GM19238 (cell line): Measurements from ENCODE around the gene GJA3.
"Not testable (repeated sequence)": the region's sequence is repeated elsewhere in the genome, so short reads cannot be mapped to it uniquely, and the experiment has no call there.

Experiments
- DNase-seq: peaks from one replicate; pipeline ENCODE4 v3.0.0; 2011; ENCODE audit warnings: low spot score; ENCODE audit not compliant: insufficient read length

The GJA3 gene

DNA sequence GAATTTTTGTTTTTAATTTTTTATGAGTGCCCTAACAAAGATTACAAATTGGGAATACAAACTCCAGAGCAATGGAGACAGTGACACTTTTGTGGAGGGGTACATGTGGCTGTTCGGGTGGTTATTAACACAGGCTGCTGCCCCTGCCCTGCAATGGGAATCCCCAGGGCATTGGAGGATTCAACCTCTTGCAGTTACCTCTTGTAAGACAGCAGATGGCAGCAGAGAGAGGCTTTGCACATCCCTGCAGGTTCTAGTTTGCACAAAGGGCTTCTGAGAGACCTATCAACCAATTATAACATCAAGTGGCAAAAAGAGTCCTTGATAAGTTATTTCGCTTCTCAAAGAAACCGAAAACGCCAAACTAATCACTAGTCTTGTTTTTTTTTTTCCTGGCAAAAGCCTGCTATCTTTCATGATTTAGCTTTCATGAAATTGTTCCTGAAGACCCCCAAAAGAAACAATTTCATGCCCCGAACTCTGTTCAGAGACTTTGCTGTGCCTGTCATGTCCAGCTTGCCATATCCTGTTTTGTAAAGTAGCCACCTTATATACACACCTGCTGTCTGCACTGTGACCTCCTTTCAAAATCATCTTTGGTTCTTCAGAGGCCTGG, 21.5 kb upstream of the GJA3 start:
- peak; percentile 77 for DNase-seq

DNA sequence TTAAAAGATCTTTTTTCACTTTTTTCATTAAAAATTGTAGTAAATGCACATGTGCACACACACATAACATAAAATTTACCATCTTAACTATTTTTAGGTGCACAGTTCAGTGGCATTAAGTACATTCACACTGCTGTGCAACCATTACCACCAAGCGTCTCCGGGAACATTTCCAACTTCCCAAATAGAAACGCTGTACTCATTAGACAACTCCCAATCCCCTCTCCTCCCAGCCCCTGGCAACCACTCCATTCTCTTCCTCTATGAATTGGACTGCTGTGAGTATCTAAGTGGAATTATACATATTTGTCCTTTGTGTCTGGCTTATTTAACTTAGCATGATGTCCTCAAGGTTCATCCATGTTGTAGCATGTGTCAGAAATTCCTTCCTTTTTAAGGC, 20.3 kb upstream of the GJA3 start:
- no peak for DNase-seq

DNA sequence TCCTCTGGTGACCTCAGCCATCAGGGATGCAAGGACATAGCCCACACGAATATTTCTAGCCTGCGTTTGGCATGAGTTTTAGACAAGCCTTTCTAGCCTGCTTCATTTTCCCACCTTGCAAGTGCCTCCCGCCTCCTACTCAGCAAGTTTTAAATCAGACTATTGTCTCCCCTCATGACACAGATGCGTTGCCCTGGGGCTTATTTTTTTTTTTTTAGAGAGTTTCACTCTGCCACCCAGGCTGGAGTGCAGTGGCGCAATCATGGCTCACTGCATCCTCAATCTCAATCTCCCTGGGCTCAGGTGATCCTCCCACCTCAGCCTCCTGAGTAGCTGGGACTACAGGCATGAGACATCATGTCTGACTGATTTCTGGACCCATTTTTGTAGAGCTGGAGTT, 17.3 kb upstream of the GJA3 start:
- no peak for DNase-seq

DNA sequence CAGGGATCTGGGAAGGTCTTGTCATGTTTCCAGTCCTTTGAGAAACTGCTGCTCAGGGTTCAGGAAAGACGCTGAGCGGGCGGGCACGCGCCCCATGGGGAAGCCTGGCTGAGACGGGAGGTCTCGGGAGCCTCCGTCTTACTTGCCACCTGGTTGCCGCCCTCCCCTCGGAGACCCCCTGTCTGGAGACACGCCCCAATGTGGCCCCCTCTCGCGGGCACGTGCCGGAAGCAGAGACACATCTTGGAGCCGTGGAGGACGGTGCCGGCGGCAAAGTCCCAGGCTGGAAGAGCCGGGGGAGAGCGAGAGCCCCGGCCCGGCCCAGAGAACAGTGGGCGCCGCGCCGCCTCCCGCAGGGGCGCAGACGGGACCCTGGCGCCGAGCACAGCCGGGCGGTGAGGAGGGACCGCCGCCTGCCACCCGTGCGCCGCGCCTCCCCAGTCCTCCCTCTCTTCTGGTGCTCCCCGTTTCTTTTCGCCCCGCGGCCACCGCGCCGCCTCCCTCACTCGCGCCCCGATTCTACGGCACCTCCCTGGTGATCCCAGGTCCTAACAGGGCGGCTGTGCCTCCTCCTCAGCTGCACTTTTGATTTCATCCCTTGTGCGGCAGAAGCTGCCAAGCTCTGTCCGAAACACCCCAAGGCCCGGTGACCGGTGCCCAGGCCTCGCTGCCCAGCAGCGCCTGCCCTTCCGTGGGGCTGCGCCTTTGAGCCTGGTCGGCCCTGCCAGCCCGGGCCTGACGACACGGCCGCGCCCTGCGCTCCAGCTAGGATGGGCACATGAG, 16.4 kb upstream of the GJA3 start:
- no peak for DNase-seq

DNA sequence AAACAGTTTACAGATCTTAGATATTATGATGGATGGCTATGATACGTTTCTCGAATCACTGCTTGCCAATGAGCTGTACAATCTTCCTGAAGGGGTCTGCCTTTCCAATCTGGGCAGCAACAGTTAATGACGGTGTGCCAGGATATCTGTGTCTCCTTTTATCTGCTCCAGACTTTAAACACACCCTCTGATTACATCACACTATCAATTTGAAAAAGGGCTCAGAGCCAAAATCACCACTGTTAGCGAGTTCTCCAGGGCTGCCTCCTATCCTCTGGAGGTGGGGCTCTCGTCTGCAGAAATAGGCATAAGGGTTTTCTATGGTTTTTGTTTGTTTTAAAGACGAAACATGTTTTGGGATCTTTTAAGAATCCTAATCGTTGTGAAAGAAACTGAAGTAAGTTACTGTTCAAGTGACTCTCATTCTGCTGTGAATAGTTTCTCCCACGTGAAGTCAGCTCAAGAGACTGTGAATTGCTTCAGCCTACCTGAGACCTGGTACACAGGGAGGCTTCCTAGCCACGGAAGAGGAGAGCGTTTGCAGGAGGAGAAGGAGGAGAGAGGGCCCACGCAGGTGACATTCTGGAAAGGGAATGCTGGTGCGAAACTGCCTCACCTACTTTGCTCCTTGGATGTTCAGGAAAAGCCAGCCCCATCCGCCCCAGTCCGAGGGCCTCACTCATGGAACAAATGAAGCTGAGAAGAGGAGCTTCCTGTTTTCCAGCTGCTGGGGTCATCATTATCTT, 15.2 kb upstream of the GJA3 start:
- DNase-seq, result no peak

DNA sequence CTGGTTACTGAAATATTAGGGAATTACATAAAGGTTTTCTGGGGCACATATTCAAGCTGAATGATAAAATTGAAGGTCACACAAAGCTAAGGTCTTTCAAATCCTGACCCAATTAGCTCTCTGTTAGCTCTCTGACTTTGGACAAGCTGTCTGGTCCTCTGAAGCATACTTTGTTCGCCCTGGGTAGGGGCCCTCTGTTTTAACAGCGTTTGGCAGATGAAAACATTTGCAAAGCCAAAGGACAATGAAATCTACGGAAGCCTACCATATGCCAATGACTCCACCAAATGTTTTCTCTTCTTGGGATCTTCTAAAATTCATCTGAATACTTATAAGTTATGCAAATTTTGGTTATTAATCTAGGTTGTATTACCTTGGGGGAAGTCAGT, 14.5 kb upstream of the GJA3 start:
- no peak for DNase-seq

DNA sequence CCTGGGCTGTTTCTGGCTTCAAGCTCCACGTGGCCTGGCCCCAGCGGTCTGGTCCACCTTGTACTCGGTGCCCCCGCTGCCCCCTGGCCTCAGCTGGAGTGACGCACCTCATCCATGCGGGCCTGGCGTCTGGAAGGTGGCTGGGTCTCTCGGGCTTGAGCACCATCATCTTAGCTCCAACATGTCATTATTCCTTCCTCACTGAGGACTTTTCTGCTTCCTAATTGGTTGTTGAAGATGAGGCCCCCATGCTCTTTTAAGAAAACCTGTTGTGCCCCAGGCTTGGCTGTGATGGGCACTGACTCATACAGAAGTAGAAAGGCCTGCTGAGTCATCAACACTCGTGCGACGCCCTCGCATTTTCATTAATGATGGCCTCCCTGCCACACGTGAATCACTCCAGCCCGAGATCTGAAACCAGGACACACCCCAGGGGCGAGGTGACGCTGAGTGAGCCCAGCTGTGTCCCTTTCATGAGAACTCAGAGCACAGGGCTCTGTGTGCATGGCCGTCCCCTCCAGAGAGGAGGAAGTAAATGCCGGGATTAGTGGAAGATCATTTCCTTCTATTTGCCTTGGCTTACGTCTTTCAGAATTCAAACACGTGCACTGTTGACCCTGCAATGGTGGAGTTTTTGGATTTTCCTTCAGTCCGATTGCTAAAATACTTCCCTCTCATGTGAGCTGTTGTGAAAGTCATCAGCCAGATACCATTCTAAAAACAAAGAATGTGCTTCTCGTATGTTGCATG, 14.0 kb upstream of the GJA3 start:
- no peak for DNase-seq

DNA sequence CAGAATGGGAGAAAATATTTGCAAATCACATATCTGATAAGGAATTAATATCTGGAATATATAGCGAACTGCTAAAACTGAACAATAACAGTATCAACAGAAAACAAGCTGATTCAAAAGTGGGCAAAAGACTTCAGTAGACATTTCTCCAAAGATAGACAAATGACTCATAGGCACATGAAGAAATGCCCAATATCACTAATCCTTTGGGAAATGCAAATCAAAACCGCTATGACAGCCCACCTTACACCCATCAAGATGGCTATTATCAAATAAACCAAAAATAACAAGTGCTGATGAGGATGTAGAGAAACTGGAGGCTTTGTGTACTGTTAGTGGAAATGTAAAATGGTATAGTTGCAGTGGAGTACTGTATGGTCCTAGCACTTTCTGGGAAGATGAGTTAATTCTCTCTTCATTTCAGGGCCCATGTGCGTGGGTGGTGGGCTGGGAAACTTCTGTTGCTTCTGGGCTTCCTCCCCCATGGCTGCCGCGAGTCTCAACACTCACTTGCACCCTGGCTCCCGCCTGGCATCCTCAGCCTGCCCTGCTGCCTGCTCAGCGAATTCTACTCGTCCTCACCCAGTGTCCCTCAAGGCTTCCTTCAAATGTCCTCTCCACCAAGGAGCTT, 12.4 kb upstream of the GJA3 start:
- DNase-seq, result no peak

DNA sequence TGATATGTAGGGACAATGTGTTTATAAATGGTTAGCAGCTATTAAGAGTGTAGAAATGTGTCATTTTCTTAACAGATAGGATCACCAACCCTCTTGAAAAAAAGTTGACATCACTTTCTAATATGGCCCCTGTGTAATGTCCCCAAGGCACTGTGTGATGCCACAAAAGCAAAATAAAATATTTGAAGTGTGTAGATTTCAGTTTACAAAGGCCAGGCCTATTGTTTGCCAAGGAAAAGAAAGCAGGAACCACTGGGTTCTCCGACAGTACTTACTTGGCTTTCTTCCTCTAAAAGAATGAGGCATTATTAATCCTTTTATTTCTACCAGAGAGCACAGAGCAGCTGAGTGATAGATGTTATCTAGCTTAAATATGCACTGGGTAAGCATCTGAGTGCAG, 10.5 kb upstream of the GJA3 start:
- DNase-seq, result no peak

DNA sequence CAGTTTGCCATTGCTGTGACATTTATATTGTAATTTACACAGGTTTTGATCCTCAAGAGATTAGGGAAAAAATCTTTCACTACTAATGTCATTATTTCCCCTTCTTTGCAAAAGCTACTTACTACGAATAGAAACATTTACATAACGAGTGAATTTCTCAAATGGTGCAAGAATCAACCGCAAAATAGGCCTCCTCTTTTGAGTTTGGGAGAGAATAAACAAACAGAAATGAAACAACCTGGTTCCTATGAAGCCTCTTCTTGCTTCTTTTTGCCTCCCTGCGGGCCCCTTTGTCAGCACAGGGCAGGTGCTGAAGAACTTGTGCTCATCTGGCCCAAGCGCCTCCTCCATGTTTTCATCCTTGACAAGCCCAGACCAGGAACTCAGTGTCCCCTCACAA, 10.1 kb upstream of the GJA3 start:
- DNase-seq, result no peak

DNA sequence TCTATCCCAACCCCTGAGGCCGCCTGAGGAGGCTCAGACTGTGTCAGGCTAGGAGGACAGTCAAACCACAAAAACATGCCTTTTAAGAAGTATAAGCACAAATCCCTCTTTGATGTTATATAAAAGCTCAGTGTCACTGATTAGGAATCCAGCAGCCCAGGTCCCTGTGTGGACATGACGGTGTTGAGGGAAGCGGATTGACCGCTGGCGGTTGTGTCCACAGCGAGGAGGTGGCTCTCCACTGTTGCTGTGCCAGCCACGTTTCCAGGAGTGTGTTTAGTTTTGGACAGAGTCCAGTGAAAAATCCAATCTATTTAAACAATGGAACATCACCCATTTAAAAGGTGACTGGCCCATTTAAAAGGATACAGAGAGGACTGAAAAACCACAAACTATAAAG, 7.5 kb upstream of the GJA3 start:
- no peak for DNase-seq

DNA sequence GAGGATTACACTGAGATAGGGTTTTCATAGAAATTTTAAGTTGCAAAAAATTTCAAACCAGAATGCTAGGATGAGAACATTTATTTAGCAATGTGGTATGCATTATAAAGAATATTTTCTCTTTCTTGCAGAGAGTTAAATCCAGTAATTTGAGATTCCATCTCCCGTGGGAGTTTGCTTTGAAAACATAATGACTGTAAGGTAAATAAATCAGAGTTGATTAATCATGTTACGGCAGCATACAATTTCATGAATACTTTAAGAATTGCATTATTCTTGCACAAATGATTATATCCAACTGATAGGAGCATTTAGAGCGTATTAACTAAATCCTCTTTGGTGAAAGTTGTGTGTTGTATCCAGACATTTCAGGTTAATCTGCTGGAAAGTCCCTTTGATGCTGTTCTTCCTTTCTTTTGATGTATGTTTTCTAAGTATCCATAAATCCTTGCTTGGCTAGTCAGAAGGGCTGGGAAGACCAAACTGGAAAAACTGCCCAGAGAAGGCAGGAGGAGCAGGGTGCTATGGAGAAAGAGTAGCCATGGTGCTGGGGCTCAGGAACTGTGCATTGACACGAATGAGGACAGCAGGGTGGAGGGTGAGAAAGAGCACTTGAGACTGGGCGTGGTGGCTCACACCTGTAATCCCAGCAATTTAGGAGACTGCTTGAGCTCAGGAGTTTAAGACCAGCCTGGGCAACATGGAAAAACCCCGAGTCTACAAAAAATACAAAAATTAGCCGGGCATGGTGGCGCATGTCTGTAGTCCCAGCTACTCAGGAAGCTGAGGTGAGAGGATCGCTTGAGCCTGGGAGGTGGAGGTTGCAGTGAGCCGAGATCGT, 4.8 kb upstream of the GJA3 start:
- no peak for DNase-seq

DNA sequence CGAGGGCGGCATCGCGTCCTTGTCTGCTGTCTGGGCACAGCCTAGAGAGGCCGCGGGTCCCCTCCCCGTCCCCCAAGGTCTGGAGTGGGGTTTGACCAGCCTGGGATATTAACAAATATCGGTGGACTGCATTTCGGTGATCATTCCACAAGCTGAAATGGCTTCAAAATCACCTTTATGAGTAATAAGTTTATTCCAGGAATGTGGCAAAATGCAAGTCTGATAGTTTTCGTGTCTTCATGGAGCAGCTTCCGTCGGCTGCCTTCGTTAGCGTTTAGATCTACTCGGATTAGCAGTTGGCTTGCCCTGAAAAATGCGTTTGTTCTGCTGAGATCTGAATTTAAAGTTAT, 1.1 kb upstream of the GJA3 start:
- DNase-seq, result no peak

DNA sequence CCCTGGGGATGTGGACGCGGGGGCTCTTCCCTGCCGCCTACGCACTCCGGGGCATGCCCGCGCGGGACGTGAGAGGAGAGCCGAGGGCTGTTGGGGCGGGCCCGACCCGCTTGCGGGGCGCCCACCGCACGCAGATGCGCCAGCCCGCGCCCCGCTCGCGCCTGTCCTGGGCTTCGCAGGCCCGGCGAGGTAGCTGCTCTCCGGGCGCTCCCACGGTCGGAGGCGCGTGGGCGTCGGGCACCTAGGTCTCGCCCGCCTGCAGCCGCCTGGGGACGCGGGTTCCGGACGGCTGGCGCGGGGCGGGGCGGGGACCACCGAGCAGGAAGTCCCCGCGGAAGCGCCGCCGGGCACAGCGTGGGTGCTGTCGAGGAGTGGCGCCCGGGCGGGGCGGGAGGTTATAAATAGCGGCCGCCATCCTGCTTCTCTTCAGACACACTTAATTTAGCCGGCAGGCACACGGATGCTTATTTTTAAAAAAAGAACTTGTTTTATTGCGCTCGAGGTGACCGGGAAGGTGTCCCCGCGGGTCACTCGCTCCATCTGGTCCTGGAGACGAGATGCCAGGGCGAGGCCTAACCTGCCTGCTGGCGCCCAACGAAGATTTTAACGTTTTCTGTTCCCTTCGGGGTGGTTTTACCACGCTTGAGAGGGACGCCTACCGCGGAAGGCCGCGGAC, 561 bp upstream of the GJA3 start:
- no peak for DNase-seq

DNA sequence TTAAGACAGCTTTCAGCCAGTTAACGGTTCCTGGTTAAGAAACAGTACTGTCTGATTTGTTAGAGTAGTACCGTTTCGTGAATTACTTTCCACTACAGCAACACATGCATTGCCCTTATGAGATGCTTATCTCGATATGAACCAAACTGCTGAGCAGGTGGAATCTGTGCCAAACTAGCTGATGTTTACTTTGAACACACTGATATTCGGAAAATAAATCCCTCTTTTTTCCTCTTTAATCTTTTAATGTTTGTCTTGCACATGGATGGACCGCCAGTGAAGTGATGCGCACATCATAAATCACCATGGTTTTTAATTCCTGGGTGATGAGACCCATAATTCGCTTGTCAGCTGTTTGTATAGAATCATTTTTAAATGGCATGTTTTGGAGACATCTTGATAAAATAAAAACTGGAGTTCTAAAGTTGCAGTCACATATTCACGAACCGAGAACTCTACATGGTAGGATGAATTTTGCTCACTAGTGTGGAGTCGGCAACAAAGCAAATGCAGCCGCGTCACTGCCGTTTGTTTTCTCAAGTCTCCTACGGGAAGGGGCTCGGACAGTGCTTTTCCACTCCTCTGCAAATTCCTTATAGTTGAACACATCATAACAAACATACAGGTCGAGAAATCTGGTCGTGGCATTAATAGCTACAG, 1.1 kb downstream of the GJA3 start:
- DNase-seq, result no peak

DNA sequence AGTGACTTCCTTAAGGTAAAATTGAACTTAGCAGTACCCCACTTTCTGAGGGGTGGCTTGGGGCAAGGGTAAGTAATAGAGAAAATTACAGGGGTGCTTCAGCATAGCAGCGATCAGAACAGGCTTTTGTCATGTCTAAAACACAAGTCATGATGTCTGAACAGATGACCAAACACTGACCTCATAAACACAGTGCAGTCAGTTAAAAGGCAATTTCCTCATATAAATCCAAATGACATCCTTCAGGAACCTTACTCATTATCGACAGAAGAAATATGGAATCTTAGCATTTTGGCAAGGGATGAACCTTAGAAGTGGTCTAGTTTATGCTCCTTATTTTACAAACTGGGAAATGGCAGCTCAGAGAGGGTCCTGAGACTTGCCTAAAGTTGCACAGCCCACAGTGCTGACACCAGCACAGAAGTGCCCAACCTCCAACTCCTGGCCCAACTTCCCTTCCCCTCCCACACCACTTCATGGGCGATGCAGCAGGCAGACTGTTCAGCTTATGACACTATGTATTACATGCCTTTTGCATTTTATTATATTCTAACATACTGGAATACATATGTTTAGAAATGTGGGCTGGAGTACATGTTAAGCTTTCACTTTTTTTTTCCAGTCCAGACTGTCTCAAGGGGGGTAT, 3.6 kb downstream of the GJA3 start:
- DNase-seq, result no peak

DNA sequence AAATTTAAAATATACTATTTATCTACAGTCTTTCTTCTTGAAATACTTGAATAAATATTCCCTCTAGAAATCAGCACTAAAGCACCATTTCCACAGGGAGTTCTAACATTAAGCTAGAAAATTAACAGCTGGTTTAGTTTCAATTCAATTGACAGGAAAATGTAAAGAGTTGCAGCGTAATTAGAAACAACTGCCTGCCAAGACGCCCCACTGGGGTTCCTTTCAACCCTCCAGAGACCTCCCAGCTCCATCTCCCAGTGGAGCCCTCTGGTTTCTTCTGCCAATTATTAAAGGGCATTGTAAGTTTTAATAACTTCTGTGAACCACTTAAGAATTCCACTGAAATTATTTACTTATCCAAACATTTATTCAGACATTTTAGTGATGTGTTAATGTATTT, 4.2 kb downstream of the GJA3 start:
- no peak for DNase-seq

DNA sequence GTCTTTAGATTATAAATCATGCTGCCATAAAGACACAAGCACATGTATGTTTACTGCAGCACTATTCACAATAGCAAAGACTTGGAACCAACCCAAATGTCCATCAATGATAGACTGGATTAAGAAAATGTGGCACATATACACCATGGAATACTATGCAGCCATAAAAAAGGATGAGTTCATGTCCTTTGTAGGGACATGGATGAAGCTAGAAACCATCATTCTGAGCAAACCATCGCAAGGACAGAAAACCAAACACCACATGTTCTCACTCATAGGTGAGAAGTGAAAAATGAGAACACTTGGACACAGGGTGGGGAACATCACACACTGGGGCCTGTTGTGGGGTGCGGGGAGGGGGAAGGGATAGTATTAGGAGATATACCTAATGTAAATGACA, 7.6 kb downstream of the GJA3 start:
- DNase-seq, result not testable (repeated sequence)

DNA sequence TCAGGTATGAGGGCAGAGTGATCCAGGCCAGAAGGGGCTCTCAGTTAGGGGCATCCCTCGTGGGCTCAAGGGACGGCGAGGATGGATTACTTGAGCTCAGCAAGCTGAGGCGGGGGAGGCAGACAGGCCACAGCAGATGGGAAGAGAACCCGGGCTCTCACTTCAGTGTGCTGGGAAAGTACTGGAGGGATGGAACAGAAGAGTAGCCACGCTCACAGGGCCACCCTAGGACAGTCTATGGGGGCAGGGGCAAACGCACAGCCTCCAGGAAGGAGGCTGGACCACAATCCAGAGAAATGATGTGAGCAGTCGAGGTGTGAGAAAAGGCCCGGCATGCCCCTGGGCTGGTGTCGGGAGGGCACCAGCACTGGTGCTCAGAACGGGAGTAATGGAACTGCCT, 9.2 kb downstream of the GJA3 start:
- no peak for DNase-seq
